Erythroblast (primary cell): ENCODE results near the gene GSTM4.

Experiments used
- GATA1 ChIP-seq: IDR thresholded peaks from 2 replicates; pipeline ENCODE4 v1.6.1; 2011; ENCODE audit warnings: low read depth, mild to moderate bottlenecking, control low read depth, low read length, moderate library complexity
- POLR2A ChIP-seq: IDR thresholded peaks from 2 replicates; pipeline ENCODE4 v1.6.1; 2011; ENCODE audit warnings: mild to moderate bottlenecking, low read length

DNA sequence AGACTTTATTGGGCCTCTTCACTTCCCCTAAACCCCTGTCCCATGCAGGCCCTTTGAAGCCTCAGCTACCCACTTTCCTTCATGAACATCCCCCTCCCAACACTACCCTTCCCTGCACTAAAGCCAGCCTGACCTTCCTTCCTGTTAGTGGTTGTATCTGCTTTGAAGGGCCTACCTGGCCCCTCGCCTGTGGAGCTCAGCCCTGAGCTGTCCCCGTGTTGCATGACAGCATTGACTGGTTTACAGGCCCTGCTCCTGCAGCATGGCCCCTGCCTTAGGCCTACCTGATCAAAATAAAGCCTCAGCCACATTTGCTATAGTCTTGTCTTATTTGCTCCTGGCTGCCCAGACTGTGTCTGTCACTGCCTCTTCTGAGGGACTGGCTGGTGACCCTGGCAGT, 5.5 kb downstream of the GSTM4 start:
- TF ChIP-seq POLR2A (no peak), GATA1 (no peak)
